Common myeloid progenitor, CD34-positive (primary cell): ENCODE measurements around the gene RRP12.
"Not testable (repeated sequence)": the region's sequence is repeated elsewhere in the genome, so short reads cannot be mapped to it uniquely, and the experiment has no call there.

Source experiments
- CTCF ChIA-PET: fragments of 350-600 bp; sonication (Branson Sonifier 250); formaldehyde crosslinking; loops from one replicate; lab custom pipeline; 2021; ENCODE audit warnings: antibody characterized with exemption; lab: Charles Lee
- POLR2A ChIA-PET: fragments of 350-600 bp; sonication (Branson Sonifier 250); formaldehyde crosslinking; loops from one replicate; lab custom pipeline; 2021; ENCODE audit warnings: antibody characterized with exemption; lab: Charles Lee
- DNase-seq, 3 donors: peaks; one replicate each; pipeline versions ENCODE4 v3.0.0 to v3.0.0-alpha.2; 2013
- H3K27ac ChIP-seq, 2 experiments: 1 replicate in 1 of 2; 2 replicates in 1 of 2; pipeline ENCODE4 v1.7.0; 2013; ENCODE audit warnings: inconsistent platforms in 2 of 2, low read length in 2 of 2, mild to moderate bottlenecking in 2 of 2, low read depth in 1 of 2, moderate library complexity in 1 of 2; ENCODE audit not compliant: severe bottlenecking in 2 of 2, insufficient read depth in 1 of 2, poor library complexity in 1 of 2
- H3K27me3 ChIP-seq, 5 experiments: replicated peaks in 2 of 5; 1 replicate in 3 of 5; 2 replicates in 2 of 5; pipeline versions ENCODE4 v1.6.1 to v1.7.0; 2013; ENCODE audit warnings: low read length in 4 of 5, mild to moderate bottlenecking in 2 of 5, moderate library complexity in 2 of 5, inconsistent platforms in 1 of 5; ENCODE audit not compliant: insufficient read depth in 5 of 5, control insufficient read depth in 4 of 5
- H3K36me3 ChIP-seq, 4 experiments: 1 replicate in 2 of 4; 2 replicates in 2 of 4; pipeline versions ENCODE4 v1.6.1 to v1.7.0; 2013; ENCODE audit warnings: low read length in 3 of 4, control low read depth in 1 of 4, mild to moderate bottlenecking in 1 of 4; ENCODE audit not compliant: control insufficient read depth in 4 of 4, insufficient read depth in 4 of 4
- H3K4me1 ChIP-seq, 4 experiments: 1 replicate in 3 of 4; 2 replicates in 1 of 4; pipeline versions ENCODE4 v1.6.1 to v1.7.1; 2013; ENCODE audit warnings: low read length in 3 of 4, mild to moderate bottlenecking in 3 of 4, control low read depth in 1 of 4, inconsistent platforms in 1 of 4, moderate library complexity in 1 of 4; ENCODE audit not compliant: control insufficient read depth in 4 of 4, insufficient read depth in 4 of 4; ENCODE audit errors: control extremely low read depth in 1 of 4
- H3K4me3 ChIP-seq, 7 experiments: 1 replicate in 4 of 7; 2 replicates in 3 of 7; pipeline versions ENCODE4 v1.5.1 to v1.7.0; 2013; ENCODE audit warnings: mild to moderate bottlenecking in 7 of 7, low read length in 6 of 7, moderate library complexity in 6 of 7, inconsistent platforms in 2 of 7, low read depth in 2 of 7, control low read depth in 1 of 7; ENCODE audit not compliant: insufficient read depth in 4 of 7, control insufficient read depth in 1 of 7; ENCODE audit errors: extremely low read depth in 1 of 7
- H3K9me3 ChIP-seq, 5 experiments: 1 replicate in 4 of 5; 2 replicates in 1 of 5; pipeline versions ENCODE4 v1.6.1 to v1.7.1; 2013; ENCODE audit warnings: low read length in 4 of 5, mild to moderate bottlenecking in 2 of 5, inconsistent platforms in 1 of 5, low read depth in 1 of 5, moderate library complexity in 1 of 5; ENCODE audit not compliant: control insufficient read depth in 4 of 5, insufficient read depth in 2 of 5; ENCODE audit errors: control extremely low read depth in 1 of 5
- WGBS: methylation state at CpG from one replicate; pipeline ENCODE4 v1.1.5; 2013; ENCODE audit not compliant: insufficient coverage; 5-methylcytosine and 5-hydroxymethylcytosine counted together

Gene RRP12

GRCh38 chr10:97407952-97408248 is 6.8 kb upstream of the RRP12 start:
- Histone ChIP-seq H3K27me3 (no peaks in the 10 kb centered on the region), H3K9me3 (no peaks in the 10 kb centered on the region), H3K4me1 (peaks cover 2 to 34% (median 22%) of the 10 kb centered on the region in 4 experiments), H3K36me3 (no peaks in the 10 kb centered on the region), H3K4me3 (no peak overlapping the region), H3K27ac (no peak overlapping the region)
- WGBS, result no CpG with 5 or more reads among the region's 2 CpGs
- ChIA-PET POLR2A (no interaction called here), CTCF (interaction anchor here (1.2 to 7.4 kb wide), 6 partner anchors 13 to 205 kb away, joined by 4 to 71 read pairs (median 5); no protein-coding TSS in a partner anchor)
- no peak for DNase-seq

- no peaks in the 10 kb centered on the region for H3K9me3 ChIP-seq
- ChIA-PET POLR2A (no interaction called here), CTCF (interaction anchor here (1.2 to 7.4 kb wide), 6 partner anchors 14 to 57 kb away, joined by 3 to 71 read pairs (median 4); no protein-coding TSS in a partner anchor)
- H3K36me3 ChIP-seq, result no peaks in the 10 kb centered on the region
- no peak overlapping the region for H3K27ac ChIP-seq
- peaks cover 2 to 34% (median 22%) of the 10 kb centered on the region in 4 experiments for H3K4me1 ChIP-seq
- DNase-seq, result peak; percentile 81 to 88 (median 88)
- WGBS, result 7% methylated on average over 8 of the region's 10 CpGs
- no peaks in the 10 kb centered on the region for H3K27me3 ChIP-seq
- peak overlapping the region in 4 of 7 experiments; percentile 16 to 35 (median 31) for H3K4me3 ChIP-seq
Measured at GRCh38 chr10:97407211-97407951, 6.2 kb upstream of the RRP12 start.

GRCh38 chr10:97406483-97406882 is 5.3 kb upstream of the RRP12 start:
- H3K9me3 ChIP-seq, DNase-seq, H3K27me3 ChIP-seq, H3K36me3 ChIP-seq: not testable (repeated sequence)
- peak overlapping the region in 2 of 7 experiments; percentile 10 to 11 for H3K4me3 ChIP-seq
- peak overlapping the region in 1 of 2 experiments; percentile 74 for H3K27ac ChIP-seq
- ChIA-PET CTCF (interaction anchor here (0.7 to 7.4 kb wide), 5 partner anchors 15 to 70 kb away, joined by 3 to 71 read pairs (median 3); no protein-coding TSS in a partner anchor), POLR2A (interaction anchor here (0.6 kb wide), 1 partner anchor 8 kb away, joined by 3 read pairs; no protein-coding TSS in a partner anchor)
- WGBS, result 69% methylated on average over 5 of the region's 7 CpGs
- peaks cover 2 to 37% (median 24%) of the 10 kb centered on the region in 4 experiments for H3K4me1 ChIP-seq

- Histone ChIP-seq H3K27me3 (no peaks in the 10 kb centered on the region), H3K9me3 (no peaks in the 10 kb centered on the region), H3K4me1 (peaks cover 2 to 40% (median 26%) of the 10 kb centered on the region in 4 experiments), H3K4me3 (peak overlapping the region in 2 of 7 experiments; percentile 10 to 11), H3K36me3 (no peaks in the 10 kb centered on the region), H3K27ac (peak overlapping the region in 1 of 2 experiments; percentile 74)
- 19% methylated on average over 2 of the region's 3 CpGs for WGBS
- ChIA-PET POLR2A (interaction anchor here (0.6 kb wide), 1 partner anchor 9 kb away, joined by 3 read pairs; no protein-coding TSS in a partner anchor), CTCF (interaction anchor here (0.7 to 7.4 kb wide), 6 partner anchors 8 to 70 kb away, joined by 3 to 71 read pairs (median 3); no protein-coding TSS in a partner anchor)
- peak; percentile 75 to 90 (median 87) for DNase-seq
Measured at GRCh38 chr10:97406064-97406463, 4.9 kb upstream of the RRP12 start.

- Histone ChIP-seq H3K27ac (no peak overlapping the region), H3K36me3 (no peaks in the 10 kb centered on the region), H3K9me3 (no peaks in the 10 kb centered on the region), H3K27me3 (no peaks in the 10 kb centered on the region), H3K4me3 (no peak overlapping the region), H3K4me1 (peaks cover 2 to 52% (median 35%) of the 10 kb centered on the region in 4 experiments)
- DNase-seq, result no peak
- CTCF ChIA-PET, result interaction anchor here (0.7 to 0.8 kb wide), 2 partner anchors 9 to 125 kb away, joined by 3 to 4 read pairs; no protein-coding TSS in a partner anchor
- POLR2A ChIA-PET, result no interaction called here
Measured at GRCh38 chr10:97404044-97404443, 2.9 kb upstream of the RRP12 start.

- H3K4me1 ChIP-seq, result peaks cover 0 to 29% (median 23%) of the 10 kb centered on the region in 4 experiments
- no peaks in the 10 kb centered on the region for H3K27me3 ChIP-seq
- no peak for DNase-seq
- WGBS, result 69% methylated on average over 10 of the region's 13 CpGs
- peak overlapping the region in 6 of 7 experiments; percentile 65 to 93 (median 89) for H3K4me3 ChIP-seq
- H3K27ac ChIP-seq, result peak overlapping the region; percentile 95 to 98
- ChIA-PET POLR2A (no interaction called here), CTCF (interaction anchor here (0.7 to 3.7 kb wide), 9 partner anchors 9 to 57 kb away, joined by 3 to 13 read pairs (median 4); no protein-coding TSS in a partner anchor)
- H3K36me3 ChIP-seq, result peaks cover under 1 to 7% (median 3%) of the 10 kb centered on the region in 4 experiments
- H3K9me3 ChIP-seq, result no peaks in the 10 kb centered on the region
Measured at GRCh38 chr10:97401455-97401919, 347 bp upstream of the RRP12 start.
